HG03342 (cell line): ENCODE results near the gene RBM17.
"Not testable (repeated sequence)": the region's sequence is repeated elsewhere in the genome, so short reads cannot be mapped to it uniquely, and the experiment has no call there.

ENCODE experiments used
- ATAC-seq: cut with Tn5 transposase; IDR thresholded peaks from one replicate; pipeline ENCODE4 v1.9.1; 2021; ENCODE audit warnings: mild to moderate bottlenecking, moderate library complexity; ENCODE audit not compliant: unreplicated experiment

Gene RBM17

GRCh38 chr10:6134099-6134823 lies 45.4 kb downstream of the RBM17 start:
- ATAC-seq: no peak

- no peak for ATAC-seq
Observed at GRCh38 chr10:6135039-6135438, 46.2 kb downstream of the RBM17 start.

- no peak for ATAC-seq
Observed at GRCh38 chr10:6135589-6136168, 46.8 kb downstream of the RBM17 start.

- peak; percentile 55 for ATAC-seq
Observed at GRCh38 chr10:6136215-6137201, 47.7 kb downstream of the RBM17 start.

GRCh38 chr10:6138456-6138855 lies 49.6 kb downstream of the RBM17 start:
- no peak for ATAC-seq

GRCh38 chr10:6139470-6139869 lies 50.6 kb downstream of the RBM17 start:
- ATAC-seq: no peak

- ATAC-seq: no peak
Observed at GRCh38 chr10:6140141-6140841, 51.5 kb downstream of the RBM17 start.

GRCh38 chr10:6140965-6141295 lies 52.1 kb downstream of the RBM17 start:
- ATAC-seq: no peak

GRCh38 chr10:6141296-6142151 lies 52.7 kb downstream of the RBM17 start:
- ATAC-seq: peak; percentile 45

GRCh38 chr10:6142186-6142585 lies 53.4 kb downstream of the RBM17 start:
- ATAC-seq: not testable (repeated sequence)

GRCh38 chr10:6142644-6143043 lies 53.8 kb downstream of the RBM17 start:
- no peak for ATAC-seq

- no peak for ATAC-seq
Observed at GRCh38 chr10:6143181-6143580, 54.3 kb downstream of the RBM17 start.

GRCh38 chr10:6144406-6145165 lies 55.8 kb downstream of the RBM17 start:
- ATAC-seq: peak; percentile 71

GRCh38 chr10:6145166-6145987 lies 56.5 kb downstream of the RBM17 start:
- ATAC-seq: no peak

- no peak for ATAC-seq
Observed at GRCh38 chr10:6146013-6146785, 57.4 kb downstream of the RBM17 start.

- ATAC-seq: no peak
Observed at GRCh38 chr10:6146921-6147320, 58.1 kb downstream of the RBM17 start.

- no peak for ATAC-seq
Observed at GRCh38 chr10:6148251-6148701, 59.4 kb downstream of the RBM17 start.

- ATAC-seq: no peak
Observed at GRCh38 chr10:6148908-6149307, 60.1 kb downstream of the RBM17 start.
